HEK293 (cell line): ENCODE results near the gene ETDC.

Experiments
- KLF1 ChIP-seq: fragments of 450-650 bp; formaldehyde crosslinking; IDR thresholded peaks from 2 replicates; pipeline ENCODE4 v1.5.1; 2016; ENCODE audit warnings: missing biosample characterization, missing genetic modification characterization
- MYNN ChIP-seq: fragments of 450-650 bp; formaldehyde crosslinking; IDR thresholded peaks from 2 replicates; pipeline ENCODE4 v1.5.1; 2016; ENCODE audit warnings: missing biosample characterization, missing genetic modification characterization, borderline replicate concordance
- PRDM1 ChIP-seq: fragments of 450-650 bp; formaldehyde crosslinking; IDR thresholded peaks from 2 replicates; pipeline ENCODE4; 2016; ENCODE audit warnings: missing biosample characterization, missing genetic modification characterization
- RBAK ChIP-seq: fragments of 450-650 bp; formaldehyde crosslinking; IDR thresholded peaks from 2 replicates; pipeline ENCODE4 v1.5.1; 2016; ENCODE audit warnings: missing biosample characterization, missing genetic modification characterization
- YY1 ChIP-seq: fragments of 450-650 bp; formaldehyde crosslinking; IDR thresholded peaks from 2 replicates; pipeline ENCODE4 v1.5.1; 2018; ENCODE audit warnings: missing biosample characterization, missing genetic modification characterization
- ZNF2 ChIP-seq: fragments of 450-650 bp; formaldehyde crosslinking; IDR thresholded peaks from 2 replicates; pipeline ENCODE4 v1.5.1; 2016; ENCODE audit warnings: missing biosample characterization, missing genetic modification characterization
- ZNF335 ChIP-seq: fragments of 450-650 bp; formaldehyde crosslinking; conservative IDR thresholded peaks from 2 replicates; pipeline ENCODE4 v1.5.1; 2016; ENCODE audit warnings: missing biosample characterization, missing genetic modification characterization
- ZNF473 ChIP-seq: fragments of 450-650 bp; formaldehyde crosslinking; IDR thresholded peaks from 2 replicates; pipeline ENCODE4 v1.5.1; 2017; ENCODE audit warnings: missing biosample characterization, missing genetic modification characterization
- ZNF629 ChIP-seq: fragments of 450-650 bp; formaldehyde crosslinking; IDR thresholded peaks from 2 replicates; pipeline ENCODE4 v1.5.1; 2017; ENCODE audit warnings: missing biosample characterization, missing genetic modification characterization
- TF ChIP-seq, protein P1 (sequence below): fragments of 450-650 bp; formaldehyde crosslinking; IDR thresholded peaks from 2 replicates; pipeline ENCODE4 v1.5.1; 2016; ENCODE audit warnings: missing biosample characterization, missing genetic modification characterization, low read depth
- TF ChIP-seq, protein P2 (sequence below): fragments of 450-650 bp; formaldehyde crosslinking; IDR thresholded peaks from 2 replicates; pipeline ENCODE4 v1.5.1; 2016; ENCODE audit warnings: missing biosample characterization, missing genetic modification characterization
- TF ChIP-seq, protein P3 (sequence below): fragments of 450-650 bp; formaldehyde crosslinking; IDR thresholded peaks from 2 replicates; pipeline ENCODE4 v1.5.1; 2016; ENCODE audit warnings: missing biosample characterization, missing genetic modification characterization, borderline replicate concordance
- TF ChIP-seq, protein P4 (sequence below): fragments of 450-650 bp; formaldehyde crosslinking; IDR thresholded peaks from 2 replicates; pipeline ENCODE4 v1.5.1; 2017; ENCODE audit warnings: missing biosample characterization, missing genetic modification characterization

DNA sequence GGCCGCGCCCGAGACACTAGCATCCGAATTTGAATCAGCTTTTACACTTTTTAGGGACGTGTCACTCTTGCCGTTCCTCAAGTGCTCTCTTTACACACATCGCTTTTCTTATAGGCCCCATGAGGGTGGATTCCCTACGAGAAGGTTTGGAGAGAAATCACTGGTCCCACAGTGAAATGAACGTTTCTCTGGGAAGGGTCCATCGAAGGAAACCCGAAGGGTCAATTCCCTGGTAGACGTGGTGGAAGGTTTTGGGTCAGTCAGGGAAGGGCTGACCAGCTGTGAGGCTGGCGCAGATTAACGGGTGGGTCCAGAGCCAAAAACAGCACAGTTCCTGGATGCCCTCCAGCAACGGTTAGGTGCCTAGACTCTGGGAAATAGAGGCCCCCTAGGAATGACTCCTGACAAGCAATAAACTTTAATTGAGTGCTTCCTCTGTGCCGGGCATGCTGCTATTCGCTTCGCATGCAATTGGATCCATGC is 35.9 kb downstream of the ETDC start:
- peak; percentile 46 for TF ChIP-seq ZNF629
- TF ChIP-seq YY1 (tag by site-specific recombination), result no peak; the same call in 1 of the 2 replicates
- TF ChIP-seq, protein P1, sequence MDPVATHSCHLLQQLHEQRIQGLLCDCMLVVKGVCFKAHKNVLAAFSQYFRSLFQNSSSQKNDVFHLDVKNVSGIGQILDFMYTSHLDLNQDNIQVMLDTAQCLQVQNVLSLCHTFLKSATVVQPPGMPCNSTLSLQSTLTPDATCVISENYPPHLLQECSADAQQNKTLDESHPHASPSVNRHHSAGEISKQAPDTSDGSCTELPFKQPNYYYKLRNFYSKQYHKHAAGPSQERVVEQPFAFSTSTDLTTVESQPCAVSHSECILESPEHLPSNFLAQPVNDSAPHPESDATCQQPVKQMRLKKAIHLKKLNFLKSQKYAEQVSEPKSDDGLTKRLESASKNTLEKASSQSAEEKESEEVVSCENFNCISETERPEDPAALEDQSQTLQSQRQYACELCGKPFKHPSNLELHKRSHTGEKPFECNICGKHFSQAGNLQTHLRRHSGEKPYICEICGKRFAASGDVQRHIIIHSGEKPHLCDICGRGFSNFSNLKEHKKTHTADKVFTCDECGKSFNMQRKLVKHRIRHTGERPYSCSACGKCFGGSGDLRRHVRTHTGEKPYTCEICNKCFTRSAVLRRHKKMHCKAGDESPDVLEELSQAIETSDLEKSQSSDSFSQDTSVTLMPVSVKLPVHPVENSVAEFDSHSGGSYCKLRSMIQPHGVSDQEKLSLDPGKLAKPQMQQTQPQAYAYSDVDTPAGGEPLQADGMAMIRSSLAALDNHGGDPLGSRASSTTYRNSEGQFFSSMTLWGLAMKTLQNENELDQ (tag by site-specific recombination), result no peak
- TF ChIP-seq, protein P2, sequence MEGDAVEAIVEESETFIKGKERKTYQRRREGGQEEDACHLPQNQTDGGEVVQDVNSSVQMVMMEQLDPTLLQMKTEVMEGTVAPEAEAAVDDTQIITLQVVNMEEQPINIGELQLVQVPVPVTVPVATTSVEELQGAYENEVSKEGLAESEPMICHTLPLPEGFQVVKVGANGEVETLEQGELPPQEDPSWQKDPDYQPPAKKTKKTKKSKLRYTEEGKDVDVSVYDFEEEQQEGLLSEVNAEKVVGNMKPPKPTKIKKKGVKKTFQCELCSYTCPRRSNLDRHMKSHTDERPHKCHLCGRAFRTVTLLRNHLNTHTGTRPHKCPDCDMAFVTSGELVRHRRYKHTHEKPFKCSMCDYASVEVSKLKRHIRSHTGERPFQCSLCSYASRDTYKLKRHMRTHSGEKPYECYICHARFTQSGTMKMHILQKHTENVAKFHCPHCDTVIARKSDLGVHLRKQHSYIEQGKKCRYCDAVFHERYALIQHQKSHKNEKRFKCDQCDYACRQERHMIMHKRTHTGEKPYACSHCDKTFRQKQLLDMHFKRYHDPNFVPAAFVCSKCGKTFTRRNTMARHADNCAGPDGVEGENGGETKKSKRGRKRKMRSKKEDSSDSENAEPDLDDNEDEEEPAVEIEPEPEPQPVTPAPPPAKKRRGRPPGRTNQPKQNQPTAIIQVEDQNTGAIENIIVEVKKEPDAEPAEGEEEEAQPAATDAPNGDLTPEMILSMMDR (tag by site-specific recombination), result no peak
- TF ChIP-seq, protein P3, sequence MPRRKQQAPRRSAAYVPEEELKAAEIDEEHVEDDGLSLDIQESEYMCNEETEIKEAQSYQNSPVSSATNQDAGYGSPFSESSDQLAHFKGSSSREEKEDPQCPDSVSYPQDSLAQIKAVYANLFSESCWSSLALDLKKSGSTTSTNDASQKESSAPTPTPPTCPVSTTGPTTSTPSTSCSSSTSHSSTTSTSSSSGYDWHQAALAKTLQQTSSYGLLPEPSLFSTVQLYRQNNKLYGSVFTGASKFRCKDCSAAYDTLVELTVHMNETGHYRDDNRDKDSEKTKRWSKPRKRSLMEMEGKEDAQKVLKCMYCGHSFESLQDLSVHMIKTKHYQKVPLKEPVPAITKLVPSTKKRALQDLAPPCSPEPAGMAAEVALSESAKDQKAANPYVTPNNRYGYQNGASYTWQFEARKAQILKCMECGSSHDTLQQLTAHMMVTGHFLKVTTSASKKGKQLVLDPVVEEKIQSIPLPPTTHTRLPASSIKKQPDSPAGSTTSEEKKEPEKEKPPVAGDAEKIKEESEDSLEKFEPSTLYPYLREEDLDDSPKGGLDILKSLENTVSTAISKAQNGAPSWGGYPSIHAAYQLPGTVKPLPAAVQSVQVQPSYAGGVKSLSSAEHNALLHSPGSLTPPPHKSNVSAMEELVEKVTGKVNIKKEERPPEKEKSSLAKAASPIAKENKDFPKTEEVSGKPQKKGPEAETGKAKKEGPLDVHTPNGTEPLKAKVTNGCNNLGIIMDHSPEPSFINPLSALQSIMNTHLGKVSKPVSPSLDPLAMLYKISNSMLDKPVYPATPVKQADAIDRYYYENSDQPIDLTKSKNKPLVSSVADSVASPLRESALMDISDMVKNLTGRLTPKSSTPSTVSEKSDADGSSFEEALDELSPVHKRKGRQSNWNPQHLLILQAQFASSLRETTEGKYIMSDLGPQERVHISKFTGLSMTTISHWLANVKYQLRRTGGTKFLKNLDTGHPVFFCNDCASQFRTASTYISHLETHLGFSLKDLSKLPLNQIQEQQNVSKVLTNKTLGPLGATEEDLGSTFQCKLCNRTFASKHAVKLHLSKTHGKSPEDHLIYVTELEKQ (tag by site-specific recombination), result peak; percentile 74
- no peak for TF ChIP-seq PRDM1 (tag by site-specific recombination)
- TF ChIP-seq MYNN (tag by site-specific recombination), result no peak
- peak; percentile 83 for TF ChIP-seq ZNF335 (tag by site-specific recombination)
- TF ChIP-seq ZNF473 (tag by site-specific recombination), result no peak
- no peak for TF ChIP-seq ZNF2 (tag by site-specific recombination)
- TF ChIP-seq RBAK, result no peak
- TF ChIP-seq, protein P4, sequence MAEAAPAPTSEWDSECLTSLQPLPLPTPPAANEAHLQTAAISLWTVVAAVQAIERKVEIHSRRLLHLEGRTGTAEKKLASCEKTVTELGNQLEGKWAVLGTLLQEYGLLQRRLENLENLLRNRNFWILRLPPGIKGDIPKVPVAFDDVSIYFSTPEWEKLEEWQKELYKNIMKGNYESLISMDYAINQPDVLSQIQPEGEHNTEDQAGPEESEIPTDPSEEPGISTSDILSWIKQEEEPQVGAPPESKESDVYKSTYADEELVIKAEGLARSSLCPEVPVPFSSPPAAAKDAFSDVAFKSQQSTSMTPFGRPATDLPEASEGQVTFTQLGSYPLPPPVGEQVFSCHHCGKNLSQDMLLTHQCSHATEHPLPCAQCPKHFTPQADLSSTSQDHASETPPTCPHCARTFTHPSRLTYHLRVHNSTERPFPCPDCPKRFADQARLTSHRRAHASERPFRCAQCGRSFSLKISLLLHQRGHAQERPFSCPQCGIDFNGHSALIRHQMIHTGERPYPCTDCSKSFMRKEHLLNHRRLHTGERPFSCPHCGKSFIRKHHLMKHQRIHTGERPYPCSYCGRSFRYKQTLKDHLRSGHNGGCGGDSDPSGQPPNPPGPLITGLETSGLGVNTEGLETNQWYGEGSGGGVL (tag by site-specific recombination), result no peak; the same call in 1 of the 2 replicates
- TF ChIP-seq KLF1 (tag by site-specific recombination), result 0 out of 2 replicates have a peak, but pooled peaks have one; percentile 1
